Measurements from ENCODE around the gene HYOU1.
"Not testable (repeated sequence)": the region's sequence is repeated elsewhere in the genome, so short reads cannot be mapped to it uniquely, and the experiment has no call there.

HYOU1 gene

GRCh38 chr11:119057000-119057769 is at the start of gene HYOU1:
Gene HYOU1, minus strand, starts transcription at chr11:119057205. Its CDS starts 1,045 bp downstream, at chr11:119056160.
- peak; percentile 98 to 99 for DNase-seq (ENCODE audit: low read depth in 1 of 2, low spot score in 1 of 2)

- DNase-seq (ENCODE audit: low read depth in 1 of 2, low spot score in 1 of 2): no peak
Observed at GRCh38 chr11:119103793-119104192, 46.8 kb upstream of the HYOU1 start.

GRCh38 chr11:119103161-119103664 is 46.2 kb upstream of the HYOU1 start:
- not testable (repeated sequence) for DNase-seq (ENCODE audit: low read depth in 1 of 2, low spot score in 1 of 2)

GRCh38 chr11:119101759-119102423 is 44.9 kb upstream of the HYOU1 start, which contains the start of gene DPAGT1:
Gene DPAGT1, minus strand, starts transcription at chr11:119101853. Its CDS starts 198 bp downstream, at chr11:119101655.
- DNase-seq (ENCODE audit: low read depth in 1 of 2, low spot score in 1 of 2): peak; percentile 62 to 68

- DNase-seq (ENCODE audit: low read depth in 1 of 2, low spot score in 1 of 2): no peak
Observed at GRCh38 chr11:119100994-119101758, 44.2 kb upstream of the HYOU1 start.

- DNase-seq (ENCODE audit: low read depth in 1 of 2, low spot score in 1 of 2): no peak
Observed at GRCh38 chr11:119100246-119100970, 43.4 kb upstream of the HYOU1 start.

- no peak for DNase-seq (ENCODE audit: low read depth in 1 of 2, low spot score in 1 of 2)
Observed at GRCh38 chr11:119099711-119100110, 42.7 kb upstream of the HYOU1 start.

- peak; percentile 97 to 98 for DNase-seq (ENCODE audit: low read depth in 1 of 2, low spot score in 1 of 2)
Observed at GRCh38 chr11:119095066-119095880, 38.3 kb upstream of the HYOU1 start.

GRCh38 chr11:119094816-119095065 is 37.7 kb upstream of the HYOU1 start:
- DNase-seq (ENCODE audit: low read depth in 1 of 2, low spot score in 1 of 2): peak; percentile 41 to 51

- DNase-seq (ENCODE audit: low read depth in 1 of 2, low spot score in 1 of 2): peak; percentile 27 to 40
Observed at GRCh38 chr11:119093942-119094815, 37.2 kb upstream of the HYOU1 start.

GRCh38 chr11:119092880-119093842 is 36.2 kb upstream of the HYOU1 start:
- no peak for DNase-seq (ENCODE audit: low read depth in 1 of 2, low spot score in 1 of 2)

GRCh38 chr11:119091966-119092879 is 35.2 kb upstream of the HYOU1 start:
- DNase-seq (ENCODE audit: low read depth in 1 of 2, low spot score in 1 of 2): no peak

GRCh38 chr11:119091178-119091577 is 34.2 kb upstream of the HYOU1 start:
- DNase-seq (ENCODE audit: low read depth in 1 of 2, low spot score in 1 of 2): no peak

- DNase-seq (ENCODE audit: low read depth in 1 of 2, low spot score in 1 of 2): no peak
Observed at GRCh38 chr11:119089319-119089718, 32.3 kb upstream of the HYOU1 start.

GRCh38 chr11:119088406-119088805 is 31.4 kb upstream of the HYOU1 start:
- no peak for DNase-seq (ENCODE audit: low read depth in 1 of 2, low spot score in 1 of 2)

- DNase-seq (ENCODE audit: low read depth in 1 of 2, low spot score in 1 of 2): no peak
Observed at GRCh38 chr11:119087747-119088241, 30.8 kb upstream of the HYOU1 start.

- no peak for DNase-seq (ENCODE audit: low read depth in 1 of 2, low spot score in 1 of 2)
Observed at GRCh38 chr11:119087123-119087522, 30.1 kb upstream of the HYOU1 start.
